ENCODE data around the gene OSBPL1A. TPM values are rescaled to one million over a fixed set of nuclear protein-coding genes. Genes with fewer than 3 reads are reported as not detected.

The OSBPL1A gene
- polyA plus RNA-seq, 2 of the 4 experiments (the other 2 are of a cell fraction): 10.5 to 22.1 TPM

- FAIRE-seq: no peak
Observed at GRCh38 chr18:24446453-24446852, 48.8 kb upstream of the OSBPL1A start.

GRCh38 chr18:24443870-24444269 is 46.2 kb upstream of the OSBPL1A start:
- Histone ChIP-seq H3K27ac (no peak overlapping the region), H3K4me3 (no peak overlapping the region), H3K4me2 (no peak overlapping the region), H3K4me1 (no peaks in the 10 kb centered on the region), H3K9me3 (no peaks in the 10 kb centered on the region)
- no peak for TF ChIP-seq TFCP2L1 (CRISPR knock-in tag; IDR thresholded peaks at IDR 0.05)
- TF ChIP-seq RCOR1 (IDR thresholded peaks at IDR 0.05; ENCODE audit: low read depth, low read length): no peak
- TF ChIP-seq POLR2AphosphoS2 (conservative IDR thresholded peaks at IDR 0.05; ENCODE audit: low read length): no peak
- TF ChIP-seq MAX (IDR thresholded peaks at IDR 0.05): no peak
- TF ChIP-seq JUNB (IDR thresholded peaks at IDR 0.05): no peak
- no peak for TF ChIP-seq KDM5A (IDR thresholded peaks at IDR 0.05)
- ChIA-PET POLR2A (no interaction called here), CTCF (interaction anchor here (1.2 to 1.4 kb wide), 2 partner anchors 10 to 45 kb away, joined by 3 to 4 read pairs; no protein-coding TSS in a partner anchor)
- no peak for DNase-seq (ENCODE audit: low read depth in 1 of 2, low spot score in 1 of 2)
- 94% methylated on average over 2 of the region's 2 CpGs for WGBS (ENCODE audit: missing lambda C conversion rate)
- no peak for ATAC-seq
- FAIRE-seq: no peak

More at GRCh38 chr18:24446453-24446852, 48.8 kb upstream of the OSBPL1A start:
- TF ChIP-seq CEBPB (IDR thresholded peaks at IDR 0.05): no peak
- no peak for TF ChIP-seq HOXB5 (CRISPR knock-in tag; IDR thresholded peaks at IDR 0.05)
- TF ChIP-seq USF2 (IDR thresholded peaks at IDR 0.05): no peak
- no peak for TF ChIP-seq HDAC2 (IDR thresholded peaks at IDR 0.05)
- TF ChIP-seq RAD21 (conservative IDR thresholded peaks at IDR 0.05 in 1 of 2, IDR thresholded peaks at IDR 0.05 in 1 of 2): no peak
- TF ChIP-seq JUN (IDR thresholded peaks at IDR 0.05): no peak
- no peak for TF ChIP-seq ELK1 (IDR thresholded peaks at IDR 0.05; ENCODE audit: low read depth, low read length)
- TF ChIP-seq HEYL (CRISPR knock-in tag; IDR thresholded peaks at IDR 0.05): no peak
- POLR2A ChIA-PET: interaction anchor here (1.1 kb wide), 1 partner anchor 20 kb away, joined by 3 read pairs; the partner anchor contains the start of gene IMPACT
- Histone ChIP-seq H3K27ac (no peak overlapping the region), H3K4me3 (no peak overlapping the region), H3K9me3 (no peaks in the 10 kb centered on the region), H3K4me1 (no peaks in the 10 kb centered on the region), H3K4me2 (no peak overlapping the region)
- ATAC-seq: no peak
- DNase-seq (ENCODE audit: low read depth in 1 of 2, low spot score in 1 of 2): no peak
- WGBS (ENCODE audit: missing lambda C conversion rate): 82% methylated on average over 1 of the region's 1 CpG
- CTCF ChIA-PET: interaction anchor here (0.6 to 0.8 kb wide), 3 partner anchors 14 to 281 kb away, joined by 3 read pairs; partner anchors contain the start of gene HRH4

GRCh38 chr18:24436939-24437338 is 39.3 kb upstream of the OSBPL1A start:
- Histone ChIP-seq H3K4me3 (no peak overlapping the region), H3K9me3 (no peaks in the 10 kb centered on the region), H3K4me2 (no peak overlapping the region), H3K4me1 (no peaks in the 10 kb centered on the region), H3K27ac (no peak overlapping the region)
- FAIRE-seq (no peak), DNase-seq (ENCODE audit: low read depth in 1 of 2, low spot score in 1 of 2) (no peak), ATAC-seq (no peak)
- ChIA-PET POLR2A (no interaction called here), CTCF (no interaction called here)
- WGBS (ENCODE audit: missing lambda C conversion rate): 92% methylated on average over 1 of the region's 1 CpG
- TF ChIP-seq PBX3 (IDR thresholded peaks at IDR 0.05) (no peak), KDM5A (IDR thresholded peaks at IDR 0.05) (no peak), E2F6 (IDR thresholded peaks at IDR 0.05; ENCODE audit: borderline replicate concordance, low read depth) (no peak), HMGXB4 (CRISPR knock-in tag; IDR thresholded peaks at IDR 0.05; ENCODE audit: borderline replicate concordance) (no peak), RAD21 (conservative IDR thresholded peaks at IDR 0.05 in 1 of 2, IDR thresholded peaks at IDR 0.05 in 1 of 2) (no peak), KDM1A (IDR thresholded peaks at IDR 0.05; ENCODE audit: low read depth) (no peak)
